Tibial nerve (tissue), 4 donors: Measurements from ENCODE around the gene HNRNPUL1. TPM values are rescaled to one million over a fixed set of nuclear protein-coding genes. Genes with fewer than 3 reads are reported as not detected.
A peak's percentile ranks its signal among the peaks of the same experiment; 100 is the strongest.

Source experiments
- DNase-seq, 2 donors: peaks; one replicate each; pipeline ENCODE4 v3.0.0-alpha.2; 2019; ENCODE audit warnings: low spot score in 2 of 2
- H3K27ac ChIP-seq, 4 donors: fragments of 200-600 bp; sonication (generic) in 3 of 4; one replicate each; pipeline ENCODE4 v1.5.1; 2017 to 2019; ENCODE audit warnings: mild to moderate bottlenecking in 1 of 4
- H3K27me3 ChIP-seq, 2 donors: fragments of 200-600 bp; sonication (generic) in 1 of 2; one replicate each; pipeline versions ENCODE4 v1.5.1 to v1.6.0; 2017 to 2019
- H3K36me3 ChIP-seq, 3 donors: fragments of 200-600 bp; sonication (generic); one replicate each; pipeline ENCODE4 v1.5.1; 2018 to 2019
- H3K4me1 ChIP-seq, 4 donors: fragments of 200-600 bp; sonication (generic) in 3 of 4; one replicate each; pipeline ENCODE4 v1.5.1; 2017 to 2019
- H3K4me3 ChIP-seq, 4 donors: fragments of 200-600 bp; sonication (generic) in 3 of 4; one replicate each; pipeline ENCODE4 v1.5.1; 2017 to 2019; ENCODE audit warnings: mild to moderate bottlenecking in 1 of 4, moderate library complexity in 1 of 4
- H3K9me3 ChIP-seq, 4 donors: fragments of 200-600 bp; sonication (generic) in 3 of 4; one replicate each; pipeline ENCODE4 v1.5.1; 2017 to 2019
- CTCF ChIP-seq, 5 experiments: fragments of 200-600 bp in 3 of 5; fragments of 450-650 bp in 2 of 5; sonication (generic) in 3 of 5; IDR thresholded peaks; one replicate each; pipeline ENCODE4 v1.5.1; 2016 to 2019; ENCODE audit warnings: antibody characterized with exemption in 5 of 5, mild to moderate bottlenecking in 3 of 5, moderate library complexity in 2 of 5
- EP300 ChIP-seq, 2 donors: sonication (generic); formaldehyde crosslinking; IDR thresholded peaks; one replicate each; pipeline ENCODE4 v1.6.1; 2017; ENCODE audit warnings: antibody characterized with exemption in 2 of 2, mild to moderate bottlenecking in 1 of 2
- POLR2A ChIP-seq, 2 donors: fragments of 450-650 bp; IDR thresholded peaks; one replicate each; pipeline ENCODE4 v1.6.1; 2017; ENCODE audit warnings: antibody characterized with exemption in 2 of 2, mild to moderate bottlenecking in 2 of 2, moderate library complexity in 2 of 2
- WGBS, 2 donors: methylation state at CpG; one replicate each; pipeline ENCODE4 v1.1.5; 2018; 5-methylcytosine and 5-hydroxymethylcytosine counted together
- total RNA-seq, 4 donors: library from RNA; depleted of rRNA; stranded (reverse); fragments of >200 nt; gene quantifications; one replicate each; pipeline ENCODE4 v1.1.0, GENCODE V29; 2016

The HNRNPUL1 gene
- total RNA-seq, 4 donors from 2014 or later: 136 to 163 (median 146) TPM

- no peak for DNase-seq
- H3K36me3 ChIP-seq: peaks cover 0 to 47% (median 5%) of the 10 kb centered on the region in 3 donors
- TF ChIP-seq CTCF (IDR thresholded peaks at IDR 0.05) (no peak), POLR2A (IDR thresholded peaks at IDR 0.05) (no peak), EP300 (IDR thresholded peaks at IDR 0.05) (no peak)
- WGBS, 2 donors: 91 to 92% methylated on average over 16 of the region's 16 CpGs
- H3K9me3 ChIP-seq: no peaks in the 10 kb centered on the region
- no peaks in the 10 kb centered on the region for H3K27me3 ChIP-seq
- H3K4me1 ChIP-seq: peaks cover 0 to 23% (median 12%) of the 10 kb centered on the region in 4 donors
- no peak overlapping the region for H3K4me3 ChIP-seq
- no peak overlapping the region for H3K27ac ChIP-seq
Observed at GRCh38 chr19:41332000-41332399, 67.8 kb downstream of the HNRNPUL1 start.

GRCh38 chr19:41332468-41332867, 68.3 kb downstream of the HNRNPUL1 start:
- no peak for TF ChIP-seq EP300 (IDR thresholded peaks at IDR 0.05)
- no peak for TF ChIP-seq CTCF (IDR thresholded peaks at IDR 0.05)
- no peak for TF ChIP-seq POLR2A (IDR thresholded peaks at IDR 0.05)
- no peak for DNase-seq
- 89 to 94% methylated on average over 5 of the region's 5 CpGs for WGBS, 2 donors
- Histone ChIP-seq H3K9me3 (no peaks in the 10 kb centered on the region), H3K4me3 (no peak overlapping the region), H3K4me1 (peaks cover 0 to 18% (median 8%) of the 10 kb centered on the region in 4 donors), H3K36me3 (peaks cover 0 to 47% (median 5%) of the 10 kb centered on the region in 3 donors), H3K27me3 (no peaks in the 10 kb centered on the region), H3K27ac (no peak overlapping the region)

DNA sequence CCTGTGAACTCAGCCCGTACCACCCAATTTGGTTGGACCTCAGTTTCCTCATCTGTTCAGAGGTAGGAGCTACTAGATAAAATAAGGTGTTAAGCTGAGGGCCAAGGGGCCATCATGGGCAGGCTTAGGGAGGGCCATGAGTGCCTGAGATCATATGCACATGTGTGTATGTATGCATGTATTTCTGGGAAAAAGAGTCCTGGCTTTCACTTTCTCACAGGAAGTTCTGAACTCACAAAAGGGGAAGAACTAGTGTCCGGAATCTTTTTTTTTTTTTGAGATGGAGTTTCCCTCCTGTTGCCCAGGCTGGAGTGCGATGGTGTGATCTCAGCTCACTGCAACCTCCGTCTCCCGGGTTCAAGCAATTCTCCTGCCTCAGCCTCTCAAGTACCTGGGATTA, 70.6 kb downstream of the HNRNPUL1 start:
- TF ChIP-seq POLR2A (IDR thresholded peaks at IDR 0.05): no peak
- peak in 1 of 2 donors; percentile 20 for TF ChIP-seq EP300 (IDR thresholded peaks at IDR 0.05)
- H3K4me1 ChIP-seq: peaks cover 0 to 3% (median 0%) of the 10 kb centered on the region in 4 donors
- no peaks in the 10 kb centered on the region for H3K27me3 ChIP-seq
- H3K27ac ChIP-seq: no peak overlapping the region
- no peaks in the 10 kb centered on the region for H3K9me3 ChIP-seq
- WGBS, 2 donors: 76 to 77% methylated on average over 5 of the region's 5 CpGs
- DNase-seq: no peak
- no peak overlapping the region for H3K4me3 ChIP-seq
- H3K36me3 ChIP-seq: peaks cover 0 to 54% (median 5%) of the 10 kb centered on the region in 3 donors

- 91 to 94% methylated on average over 10 of the region's 10 CpGs for WGBS, 2 donors
- Histone ChIP-seq H3K4me1 (peaks cover 0 to 3% (median 0%) of the 10 kb centered on the region in 4 donors), H3K27ac (no peak overlapping the region), H3K9me3 (no peaks in the 10 kb centered on the region), H3K27me3 (no peaks in the 10 kb centered on the region), H3K36me3 (peaks cover 0 to 54% (median 5%) of the 10 kb centered on the region in 3 donors), H3K4me3 (no peak overlapping the region)
- no peak for DNase-seq
- TF ChIP-seq POLR2A (IDR thresholded peaks at IDR 0.05) (no peak), CTCF (IDR thresholded peaks at IDR 0.05) (no peak)
Observed at GRCh38 chr19:41335467-41335866, 71.3 kb downstream of the HNRNPUL1 start.

GRCh38 chr19:41339936-41340335, 75.8 kb downstream of the HNRNPUL1 start:
- WGBS, 2 donors: 91 to 94% methylated on average over 5 of the region's 5 CpGs
- TF ChIP-seq POLR2A (IDR thresholded peaks at IDR 0.05) (no peak), EP300 (IDR thresholded peaks at IDR 0.05) (no peak), CTCF (IDR thresholded peaks at IDR 0.05) (no peak)
- no peak overlapping the region for H3K27ac ChIP-seq
- peaks cover 0 to 75% (median 0%) of the 10 kb centered on the region in 3 donors for H3K36me3 ChIP-seq
- no peak for DNase-seq
- H3K9me3 ChIP-seq: no peaks in the 10 kb centered on the region
- peaks cover 0 to 3% (median 0%) of the 10 kb centered on the region in 4 donors for H3K4me1 ChIP-seq
- no peaks in the 10 kb centered on the region for H3K27me3 ChIP-seq
- no peak overlapping the region for H3K4me3 ChIP-seq
